Adipocyte (in vitro differentiated cells): ENCODE results near the gene KIAA1671.
"Not testable (repeated sequence)": the region's sequence is repeated elsewhere in the genome, so short reads cannot be mapped to it uniquely, and the experiment has no call there.

Source experiments
- DNase-seq: peaks from one replicate; pipeline ENCODE4 v3.0.0-alpha.2; 2015; ENCODE audit warnings: low read depth
- H3K27me3 ChIP-seq: replicated peaks from 2 replicates; pipeline ENCODE4 v1.7.0; 2013; ENCODE audit warnings: mild to moderate bottlenecking, low read length, moderate library complexity; ENCODE audit not compliant: control insufficient read depth, insufficient read depth
- H3K36me3 ChIP-seq: 2 replicates; pipeline ENCODE4 v1.7.0; 2013; ENCODE audit warnings: low read length, mild to moderate bottlenecking, moderate library complexity; ENCODE audit not compliant: control insufficient read depth, insufficient read depth, severe bottlenecking
- H3K4me1 ChIP-seq: 2 replicates; pipeline ENCODE4 v1.7.0; 2013; ENCODE audit warnings: mild to moderate bottlenecking, low read length, moderate library complexity; ENCODE audit not compliant: control insufficient read depth, insufficient read depth
- H3K4me3 ChIP-seq: 2 replicates; pipeline ENCODE4 v1.7.0; 2013; ENCODE audit warnings: mild to moderate bottlenecking, low read length, moderate library complexity
- H3K9ac ChIP-seq: 2 replicates; pipeline ENCODE4 v1.7.0; 2013; ENCODE audit warnings: mild to moderate bottlenecking, low read length, moderate library complexity
- H3K9me3 ChIP-seq: 2 replicates; pipeline ENCODE4 v1.7.0; 2013; ENCODE audit warnings: mild to moderate bottlenecking, low read length, moderate library complexity; ENCODE audit not compliant: control insufficient read depth

The KIAA1671 gene

GRCh38 chr22:25221790-25222189, 269.3 kb downstream of the KIAA1671 start:
- Histone ChIP-seq H3K4me1 (no peaks in the 10 kb centered on the region), H3K27me3 (peaks cover 55% of the 10 kb centered on the region), H3K4me3 (no peak overlapping the region), H3K9ac (no peak overlapping the region), H3K9me3 (no peaks in the 10 kb centered on the region), H3K36me3 (no peaks in the 10 kb centered on the region)
- no peak for DNase-seq

GRCh38 chr22:25223269-25223850, 270.8 kb downstream of the KIAA1671 start:
- Histone ChIP-seq H3K4me1 (no peaks in the 10 kb centered on the region), H3K27me3 (peaks cover 55% of the 10 kb centered on the region), H3K4me3 (no peak overlapping the region), H3K9ac (no peak overlapping the region), H3K36me3 (no peaks in the 10 kb centered on the region), H3K9me3 (no peaks in the 10 kb centered on the region)
- DNase-seq, result no peak

- no peak for DNase-seq
- Histone ChIP-seq H3K4me1 (no peaks in the 10 kb centered on the region), H3K36me3 (no peaks in the 10 kb centered on the region), H3K27me3 (peaks cover 14% of the 10 kb centered on the region), H3K4me3 (no peak overlapping the region), H3K9ac (no peak overlapping the region), H3K9me3 (no peaks in the 10 kb centered on the region)
Observed at GRCh38 chr22:25228822-25229221, 276.3 kb downstream of the KIAA1671 start.

GRCh38 chr22:25230760-25231159, 278.2 kb downstream of the KIAA1671 start:
- H3K27me3 ChIP-seq, H3K9ac ChIP-seq, H3K4me3 ChIP-seq, H3K36me3 ChIP-seq, DNase-seq, H3K9me3 ChIP-seq, H3K4me1 ChIP-seq: not testable (repeated sequence)

GRCh38 chr22:25232301-25232700, 279.8 kb downstream of the KIAA1671 start:
- Histone ChIP-seq H3K27me3 (peaks cover 15% of the 10 kb centered on the region), H3K36me3 (no peaks in the 10 kb centered on the region), H3K9ac (no peak overlapping the region), H3K9me3 (no peaks in the 10 kb centered on the region), H3K4me3 (no peak overlapping the region), H3K4me1 (no peaks in the 10 kb centered on the region)
- DNase-seq, result peak; percentile 46

DNA sequence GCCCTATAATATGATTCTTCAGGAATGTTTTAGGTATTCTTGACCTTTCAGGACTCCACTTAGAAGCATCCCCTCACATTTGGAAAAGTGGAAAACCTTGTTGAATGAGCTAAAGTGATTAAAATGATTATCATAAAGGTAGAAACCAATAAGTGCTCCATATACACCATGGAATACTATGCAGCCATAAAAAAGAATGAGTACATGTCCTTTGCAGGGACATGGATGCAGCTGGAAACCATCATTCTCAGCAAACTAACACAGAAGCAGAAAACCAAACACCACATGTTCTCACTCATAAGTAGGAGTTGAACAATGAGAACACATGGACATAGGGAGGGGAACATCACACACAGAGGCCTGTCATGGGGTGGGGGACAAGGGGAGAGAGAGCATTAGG, 281.2 kb downstream of the KIAA1671 start:
- H3K9ac ChIP-seq, H3K9me3 ChIP-seq, DNase-seq, H3K4me3 ChIP-seq, H3K36me3 ChIP-seq, H3K4me1 ChIP-seq: not testable (repeated sequence)
- peaks cover 19% of the 10 kb centered on the region for H3K27me3 ChIP-seq

DNA sequence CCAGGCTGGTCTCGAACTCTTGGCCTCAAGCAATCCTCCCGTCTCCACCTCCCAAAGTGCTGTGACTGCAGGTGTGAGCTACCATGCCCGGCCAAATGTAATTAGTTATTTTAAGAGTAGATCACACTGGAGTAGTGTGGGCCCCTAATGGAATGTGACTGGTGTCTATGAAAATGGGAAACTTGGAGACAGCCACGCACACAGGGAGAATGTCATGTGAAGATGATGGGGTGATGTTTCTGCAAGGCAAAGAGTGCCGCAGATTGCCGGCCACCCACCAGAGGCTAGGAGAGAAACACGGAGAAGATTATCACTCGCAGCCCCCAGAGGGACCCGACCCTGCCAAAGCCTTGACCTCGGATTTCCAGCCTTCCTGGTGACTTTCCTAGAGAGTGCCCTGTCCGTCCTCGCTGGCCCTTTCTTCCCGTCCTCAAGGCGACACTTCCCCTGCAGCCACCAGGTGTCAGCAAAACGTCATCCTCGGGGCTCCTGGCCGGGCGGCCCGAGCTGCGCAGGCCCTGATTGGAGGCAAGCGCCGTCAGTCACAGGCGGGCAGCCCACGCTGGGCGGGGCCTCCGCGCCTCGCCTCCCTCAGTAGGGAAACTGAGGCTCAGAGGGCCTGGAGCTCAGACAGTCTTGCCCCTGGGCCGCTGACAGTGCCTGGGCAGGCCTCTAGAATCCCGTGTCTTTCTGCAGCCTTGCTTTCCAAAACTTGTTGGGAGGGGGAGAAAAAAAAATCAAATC, 283.2 kb downstream of the KIAA1671 start:
- Histone ChIP-seq H3K27me3 (peaks cover 25% of the 10 kb centered on the region), H3K4me3 (no peak overlapping the region), H3K9me3 (no peaks in the 10 kb centered on the region), H3K36me3 (no peaks in the 10 kb centered on the region), H3K4me1 (no peaks in the 10 kb centered on the region), H3K9ac (no peak overlapping the region)
- peak; percentile 75 for DNase-seq

DNA sequence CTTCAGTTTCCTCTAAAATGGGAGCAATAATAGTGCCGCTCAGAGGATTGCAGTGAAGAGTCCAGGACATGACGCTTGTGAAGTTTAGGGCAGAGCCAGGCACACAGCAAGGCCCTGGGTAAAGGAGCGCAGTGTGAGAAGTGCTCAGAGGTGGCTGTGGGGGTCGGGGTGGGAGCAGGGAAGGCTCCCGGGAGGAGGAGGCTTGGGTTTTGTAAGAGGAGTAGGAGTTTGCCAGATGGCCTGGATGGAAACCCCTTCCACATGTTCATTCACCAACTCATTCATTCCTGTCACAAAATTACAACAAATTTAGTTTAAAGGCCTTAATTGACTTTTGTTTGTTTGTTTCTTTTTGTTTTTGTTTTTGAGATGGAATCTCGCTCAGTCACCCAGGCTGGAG, 283.9 kb downstream of the KIAA1671 start:
- no peaks in the 10 kb centered on the region for H3K36me3 ChIP-seq
- DNase-seq, result no peak
- no peaks in the 10 kb centered on the region for H3K9me3 ChIP-seq
- H3K4me3 ChIP-seq, result no peak overlapping the region
- H3K27me3 ChIP-seq, result peaks cover 25% of the 10 kb centered on the region
- no peaks in the 10 kb centered on the region for H3K4me1 ChIP-seq
- H3K9ac ChIP-seq, result no peak overlapping the region

GRCh38 chr22:25237503-25237902, 285.0 kb downstream of the KIAA1671 start:
- H3K27me3 ChIP-seq, result peaks cover 25% of the 10 kb centered on the region
- no peak overlapping the region for H3K9ac ChIP-seq
- no peaks in the 10 kb centered on the region for H3K4me1 ChIP-seq
- H3K9me3 ChIP-seq, result no peaks in the 10 kb centered on the region
- no peak for DNase-seq
- no peak overlapping the region for H3K4me3 ChIP-seq
- H3K36me3 ChIP-seq, result no peaks in the 10 kb centered on the region

GRCh38 chr22:25238058-25238457, 285.5 kb downstream of the KIAA1671 start:
- DNase-seq, H3K36me3 ChIP-seq, H3K4me1 ChIP-seq, H3K9me3 ChIP-seq, H3K4me3 ChIP-seq, H3K9ac ChIP-seq: not testable (repeated sequence)
- peaks cover 25% of the 10 kb centered on the region for H3K27me3 ChIP-seq
